HepG2 (cell line): Measurements from ENCODE around the gene REM2. TPM values are rescaled to one million over a fixed set of nuclear protein-coding genes. Genes with fewer than 3 reads are reported as not detected.
A peak's percentile ranks its signal among the peaks of the same experiment; 100 is the strongest.

ENCODE experiments used
- AHR ChIP-seq: IDR thresholded peaks from 2 replicates; pipeline ENCODE4 v1.6.1; 2018; ENCODE audit warnings: missing genetic modification reagents, missing compliant biosample characterization
- ARHGAP35 ChIP-seq: sonication (generic); formaldehyde crosslinking; IDR thresholded peaks from 2 replicates; pipeline ENCODE4 v1.9.0; 2022; ENCODE audit warnings: mild to moderate bottlenecking, inconsistent platforms, moderate library complexity, missing genetic modification reagents, borderline replicate concordance
- CCAR2 ChIP-seq: fragments of 200-400 bp; formaldehyde crosslinking; optimal IDR thresholded peaks from 2 replicates; pipeline ENCODE3; 2018; ENCODE audit warnings: low read depth, mild to moderate bottlenecking, low read length, moderate library complexity
- CENPT ChIP-seq: sonication (generic); formaldehyde crosslinking; IDR thresholded peaks from 2 replicates; pipeline ENCODE4 v1.8.0; 2022; ENCODE audit warnings: low read depth, mild to moderate bottlenecking, moderate library complexity, missing genetic modification reagents
- ESRRA ChIP-seq: sonication (generic); formaldehyde crosslinking; IDR thresholded peaks from 2 replicates; pipeline ENCODE4 v1.5.1; 2020; ENCODE audit warnings: mild to moderate bottlenecking, low read depth, missing genetic modification reagents
- ETV5 ChIP-seq: IDR thresholded peaks from 2 replicates; pipeline ENCODE4 v1.6.1; 2018; ENCODE audit warnings: missing biosample characterization, missing genetic modification reagents, inconsistent platforms, borderline replicate concordance
- HNRNPK ChIP-seq: fragments of 200-400 bp; formaldehyde crosslinking; IDR thresholded peaks from 2 replicates; pipeline ENCODE4 v1.6.1; 2018; ENCODE audit warnings: low read length, low read depth, moderate library complexity, mild to moderate bottlenecking; ENCODE audit not compliant: poor library complexity, severe bottlenecking
- HOXD1 ChIP-seq: sonication (generic); formaldehyde crosslinking; IDR thresholded peaks from 2 replicates; pipeline ENCODE4 v1.5.0; 2020; ENCODE audit warnings: missing genetic modification reagents
- KAT2B ChIP-seq: fragments of 150-350 bp; IDR thresholded peaks from 2 replicates; pipeline ENCODE4 v1.6.1; 2014; ENCODE audit warnings: low read depth, low read length, borderline replicate concordance
- KMT2B ChIP-seq: IDR thresholded peaks from 2 replicates; pipeline ENCODE4 v1.6.1; 2016; ENCODE audit warnings: missing genetic modification reagents, missing compliant biosample characterization
- MYC ChIP-seq: sonication (generic); formaldehyde crosslinking; IDR thresholded peaks from 2 replicates; pipeline ENCODE4 v1.9.0; 2021; ENCODE audit warnings: missing genetic modification reagents, borderline replicate concordance
- PCBP2 ChIP-seq: fragments of 200-400 bp; formaldehyde crosslinking; optimal IDR thresholded peaks from 2 replicates; pipeline ENCODE3; 2018; ENCODE audit warnings: low read length, low read depth; ENCODE audit not compliant: poor library complexity, severe bottlenecking
- PHF20 ChIP-seq: sonication (generic); formaldehyde crosslinking; IDR thresholded peaks from 2 replicates; pipeline ENCODE4 v1.5.0; 2020; ENCODE audit warnings: mild to moderate bottlenecking, missing genetic modification reagents
- RBM22 ChIP-seq: fragments of 200-400 bp; formaldehyde crosslinking; optimal IDR thresholded peaks from 2 replicates; pipeline ENCODE3; 2017; ENCODE audit warnings: mild to moderate bottlenecking, low read length, moderate library complexity
- SETDB1 ChIP-seq: sonication (generic); formaldehyde crosslinking; IDR thresholded peaks from 2 replicates; pipeline ENCODE4 v1.5.1; 2020; ENCODE audit warnings: missing genetic modification reagents, mild to moderate bottlenecking, borderline replicate concordance
- SP4 ChIP-seq: sonication (generic); formaldehyde crosslinking; IDR thresholded peaks from 2 replicates; pipeline ENCODE4 v1.8.1; 2023; ENCODE audit warnings: mild to moderate bottlenecking, missing genetic modification reagents
- TEAD2 ChIP-seq: sonication (generic); formaldehyde crosslinking; IDR thresholded peaks from 2 replicates; pipeline ENCODE4 v1.9.0; 2021; ENCODE audit warnings: missing genetic modification reagents
- ZBTB8A ChIP-seq: sonication (generic); formaldehyde crosslinking; IDR thresholded peaks from 2 replicates; pipeline ENCODE4 v1.4.0; 2020; ENCODE audit warnings: mild to moderate bottlenecking, low read depth, missing genetic modification reagents, borderline replicate concordance
- ZNF660 ChIP-seq: sonication (generic); formaldehyde crosslinking; IDR thresholded peaks from 2 replicates; pipeline ENCODE4 v1.5.1; 2020; ENCODE audit warnings: mild to moderate bottlenecking, low read depth, missing genetic modification reagents, borderline replicate concordance
- ZNF766 ChIP-seq: sonication (generic); formaldehyde crosslinking; IDR thresholded peaks from 2 replicates; pipeline ENCODE4 v1.5.0; 2020; ENCODE audit warnings: missing genetic modification reagents, borderline replicate concordance
- ZNF879 ChIP-seq: sonication (generic); formaldehyde crosslinking; IDR thresholded peaks from 2 replicates; pipeline ENCODE4 v1.8.1; 2023; ENCODE audit warnings: missing genetic modification reagents
- polyA plus RNA-seq, 8 experiments: library from polyadenylated mRNA; depleted of rRNA in 3 of 8; stranded (reverse) in 7 of 8; unstranded in 1 of 8; fragments of >200 nt; fragmentation: Illumina TruSeq in 4 of 8; extraction: Trizol in 4 of 8; gene quantifications; 2 replicates each; pipeline versions ENCODE4 v1.2.1 to v1.2.3, GENCODE V29; 2011 to 2016; ENCODE audit warnings: low read depth in 4 of 8, missing spikeins in 1 of 8, mixed read lengths in 1 of 8; ENCODE audit not compliant: insufficient read depth in 1 of 8
- total RNA-seq, 5 experiments: library from RNA; depleted of rRNA; stranded (reverse); fragments of >200 nt; fragmentation: Illumina TruSeq; extraction: Trizol; gene quantifications; 2 replicates each; pipeline ENCODE4 v1.2.3, GENCODE V29; 2016; ENCODE audit warnings: low read depth in 1 of 5
- TF ChIP-seq, protein P1 (sequence below): sonication (generic); formaldehyde crosslinking; IDR thresholded peaks from 2 replicates; pipeline ENCODE4 v1.8.0; 2022; ENCODE audit warnings: missing genetic modification reagents, mild to moderate bottlenecking, inconsistent platforms, borderline replicate concordance
- TF ChIP-seq, protein P2 (sequence below): sonication (generic); formaldehyde crosslinking; IDR thresholded peaks from 2 replicates; pipeline ENCODE4 v1.9.0; 2022; ENCODE audit warnings: low read depth, missing genetic modification reagents
- TF ChIP-seq, protein P3 (sequence below): sonication (generic); formaldehyde crosslinking; IDR thresholded peaks from 2 replicates; pipeline ENCODE4 v1.4.0; 2020; ENCODE audit warnings: missing genetic modification reagents

REM2 gene
- total and polyA plus RNA-seq, 2 of the 13 experiments (the other 11 are each of a cell fraction or from before 2014, with no cell fraction given) = 0.20 TPM; not detected in 1

DNA sequence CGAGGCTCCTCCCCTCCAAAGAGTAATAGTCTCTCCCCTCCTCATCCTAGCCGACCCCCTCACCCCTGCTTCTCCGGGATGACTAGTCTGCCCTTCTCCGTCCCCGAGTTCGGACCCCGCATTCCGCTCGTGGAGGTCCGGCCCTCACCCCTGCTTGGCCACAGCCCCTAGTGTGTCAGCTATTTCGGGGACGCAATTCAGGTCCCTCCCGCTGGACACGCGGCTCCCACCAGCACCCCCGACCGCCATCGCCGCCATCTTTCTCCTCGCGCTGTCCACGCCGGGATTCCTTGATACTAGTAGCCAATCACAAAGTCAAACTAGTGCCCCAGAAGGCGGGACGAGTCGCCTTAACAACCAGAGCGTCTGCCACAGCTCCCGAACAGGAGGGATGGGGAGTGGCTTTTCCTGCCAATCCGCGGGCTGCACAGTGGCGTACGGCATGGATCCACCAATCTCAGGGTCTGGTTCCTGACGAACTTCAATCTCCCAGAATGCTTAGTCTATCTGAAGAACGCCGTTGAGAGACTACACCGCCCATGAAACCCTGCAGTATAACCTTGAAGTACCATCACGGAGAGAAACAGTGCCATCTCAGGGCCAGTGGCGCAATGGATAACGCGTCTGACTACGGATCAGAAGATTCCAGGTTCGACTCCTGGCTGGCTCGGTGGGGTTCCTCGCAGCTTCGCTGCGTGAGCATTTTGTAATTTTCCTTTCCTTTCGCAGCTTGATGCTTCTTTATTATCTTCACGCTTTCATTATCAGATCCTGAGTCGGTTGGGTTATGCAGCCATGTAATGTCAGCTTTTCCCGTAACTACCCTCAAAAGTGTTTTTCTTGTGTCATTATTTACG is 46.3 kb downstream of the REM2 start, which contains the start of gene PRMT5 (continued):
- TF ChIP-seq ZNF660 (CRISPR knock-in tag) (no peak; the same call in 1 of the 2 replicates), KAT2B (no peak), PCBP2 (peak; percentile 92), CCAR2 (peak; percentile 89), AHR (peak; percentile 86), ESRRA (CRISPR knock-in tag) (peak; percentile 72; the same call in 1 of the 2 replicates), ZNF766 (CRISPR knock-in tag) (peak; percentile 93; the same call in 1 of the 2 replicates), ZBTB8A (CRISPR knock-in tag) (peak; percentile 98), RBM22 (peak; percentile 100), PHF20 (CRISPR knock-in tag) (peak; percentile 68; the same call in 1 of the 2 replicates), TEAD2 (CRISPR knock-in tag) (peak; percentile 39; the same call in 1 of the 2 replicates), KMT2B (peak; percentile 97), SETDB1 (CRISPR knock-in tag) (no peak), HOXD1 (CRISPR knock-in tag) (0 out of 2 replicates have a peak, but pooled peaks have one; percentile 79), SP4 (CRISPR knock-in tag) (peak; percentile 97), MYC (CRISPR knock-in tag) (peak; percentile 100), HNRNPK (no peak), ETV5 (CRISPR knock-in tag) (peak; percentile 74; the same call in 1 of the 2 replicates), ZNF879 (CRISPR knock-in tag) (peak; percentile 78), ARHGAP35 (CRISPR knock-in tag) (peak; percentile 89), CENPT (no peak; the same call in 1 of the 2 replicates)
- TF ChIP-seq, protein P1, sequence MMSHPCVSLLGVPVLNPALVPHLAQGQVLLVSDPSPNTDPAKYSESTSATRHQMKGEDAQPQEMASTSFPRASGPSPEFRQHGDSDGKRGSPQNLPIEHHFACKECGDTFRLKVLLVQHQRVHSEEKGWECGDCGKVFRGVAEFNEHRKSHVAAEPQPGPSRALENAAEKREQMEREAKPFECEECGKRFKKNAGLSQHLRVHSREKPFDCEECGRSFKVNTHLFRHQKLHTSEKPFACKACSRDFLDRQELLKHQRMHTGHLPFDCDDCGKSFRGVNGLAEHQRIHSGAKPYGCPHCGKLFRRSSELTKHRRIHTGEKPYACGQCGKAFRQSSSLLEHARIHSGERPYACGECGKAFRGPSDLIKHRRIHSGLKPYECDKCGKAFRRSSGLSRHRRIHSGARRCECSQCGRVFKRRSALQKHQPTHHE (CRISPR knock-in tag) = peak; percentile 96
- TF ChIP-seq, protein P2, sequence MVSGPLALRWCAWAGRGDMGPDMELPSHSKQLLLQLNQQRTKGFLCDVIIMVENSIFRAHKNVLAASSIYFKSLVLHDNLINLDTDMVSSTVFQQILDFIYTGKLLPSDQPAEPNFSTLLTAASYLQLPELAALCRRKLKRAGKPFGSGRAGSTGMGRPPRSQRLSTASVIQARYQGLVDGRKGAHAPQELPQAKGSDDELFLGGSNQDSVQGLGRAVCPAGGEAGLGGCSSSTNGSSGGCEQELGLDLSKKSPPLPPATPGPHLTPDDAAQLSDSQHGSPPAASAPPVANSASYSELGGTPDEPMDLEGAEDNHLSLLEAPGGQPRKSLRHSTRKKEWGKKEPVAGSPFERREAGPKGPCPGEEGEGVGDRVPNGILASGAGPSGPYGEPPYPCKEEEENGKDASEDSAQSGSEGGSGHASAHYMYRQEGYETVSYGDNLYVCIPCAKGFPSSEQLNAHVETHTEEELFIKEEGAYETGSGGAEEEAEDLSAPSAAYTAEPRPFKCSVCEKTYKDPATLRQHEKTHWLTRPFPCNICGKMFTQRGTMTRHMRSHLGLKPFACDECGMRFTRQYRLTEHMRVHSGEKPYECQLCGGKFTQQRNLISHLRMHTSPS = 0 out of 2 replicates have a peak, but pooled peaks have one; percentile 78
- TF ChIP-seq, protein P3, sequence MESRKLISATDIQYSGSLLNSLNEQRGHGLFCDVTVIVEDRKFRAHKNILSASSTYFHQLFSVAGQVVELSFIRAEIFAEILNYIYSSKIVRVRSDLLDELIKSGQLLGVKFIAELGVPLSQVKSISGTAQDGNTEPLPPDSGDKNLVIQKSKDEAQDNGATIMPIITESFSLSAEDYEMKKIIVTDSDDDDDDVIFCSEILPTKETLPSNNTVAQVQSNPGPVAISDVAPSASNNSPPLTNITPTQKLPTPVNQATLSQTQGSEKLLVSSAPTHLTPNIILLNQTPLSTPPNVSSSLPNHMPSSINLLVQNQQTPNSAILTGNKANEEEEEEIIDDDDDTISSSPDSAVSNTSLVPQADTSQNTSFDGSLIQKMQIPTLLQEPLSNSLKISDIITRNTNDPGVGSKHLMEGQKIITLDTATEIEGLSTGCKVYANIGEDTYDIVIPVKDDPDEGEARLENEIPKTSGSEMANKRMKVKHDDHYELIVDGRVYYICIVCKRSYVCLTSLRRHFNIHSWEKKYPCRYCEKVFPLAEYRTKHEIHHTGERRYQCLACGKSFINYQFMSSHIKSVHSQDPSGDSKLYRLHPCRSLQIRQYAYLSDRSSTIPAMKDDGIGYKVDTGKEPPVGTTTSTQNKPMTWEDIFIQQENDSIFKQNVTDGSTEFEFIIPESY (CRISPR knock-in tag) = peak; percentile 92
